ENCODE measurements around the gene OPCML. TPM values are rescaled to one million over a fixed set of nuclear protein-coding genes. Genes with fewer than 3 reads are reported as not detected.

The OPCML gene
- total RNA-seq, 4 donors from 2014 or later, result 0.15 TPM; not detected in 3

DNA sequence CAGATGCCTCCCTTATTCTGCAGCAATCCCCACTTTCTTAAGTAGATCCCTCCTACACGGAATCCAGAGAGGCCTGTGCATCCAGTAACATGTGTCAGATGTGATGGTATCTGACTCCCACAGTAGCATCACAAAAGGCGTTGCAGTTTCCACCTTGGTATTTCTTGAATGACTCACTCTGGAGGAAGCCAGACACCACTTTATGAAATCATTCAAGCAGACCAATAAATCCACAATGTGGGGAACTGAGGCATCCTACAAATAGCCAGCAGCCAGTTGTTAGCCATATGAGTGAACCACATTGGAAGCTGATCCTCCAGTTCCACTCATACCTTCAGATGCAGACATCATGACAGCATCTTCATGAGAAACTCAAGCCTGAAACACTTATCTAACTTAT is 798.1 kb downstream of the OPCML start:
- DNase-seq (ENCODE audit: low spot score in 2 of 2), result no peak
- Histone ChIP-seq H3K4me1 (no peaks in the 10 kb centered on the region), H3K4me3 (no peak overlapping the region), H3K27ac (no peak overlapping the region), H3K36me3 (no peaks in the 10 kb centered on the region), H3K9me3 (no peaks in the 10 kb centered on the region), H3K27me3 (no peaks in the 10 kb centered on the region)
- TF ChIP-seq CTCF (IDR thresholded peaks at IDR 0.05), result no peak
- no peak for TF ChIP-seq POLR2A (IDR thresholded peaks at IDR 0.05)
- no peak for TF ChIP-seq POLR2AphosphoS5 (IDR thresholded peaks at IDR 0.05)
- no peak for TF ChIP-seq EP300 (IDR thresholded peaks at IDR 0.05)
- 52% methylated on average over 2 of the region's 2 CpGs for WGBS

DNA sequence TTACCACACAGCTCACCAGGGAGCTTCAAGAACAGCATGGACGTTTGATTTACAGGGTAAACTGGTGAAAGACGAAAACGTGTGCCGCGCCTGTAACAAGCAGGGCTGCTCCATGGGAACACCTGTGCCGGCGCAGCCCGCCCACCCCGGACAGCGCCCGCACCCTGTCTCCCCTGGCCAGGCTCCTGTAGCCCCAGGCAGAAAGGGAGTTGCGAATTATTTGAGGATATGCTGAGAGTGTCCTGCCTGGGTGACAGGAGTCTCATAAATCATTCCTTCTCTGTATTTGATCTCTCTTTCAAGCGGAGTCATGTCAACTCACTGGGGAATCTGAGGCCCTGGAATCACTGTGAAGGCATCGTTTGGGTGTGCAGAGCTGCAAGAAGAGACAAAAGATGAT is 804.3 kb downstream of the OPCML start:
- H3K36me3 ChIP-seq, result no peaks in the 10 kb centered on the region
- H3K4me3 ChIP-seq, result no peak overlapping the region
- no peak overlapping the region for H3K27ac ChIP-seq
- 49% methylated on average over 14 of the region's 14 CpGs for WGBS
- H3K4me1 ChIP-seq, result no peaks in the 10 kb centered on the region
- no peaks in the 10 kb centered on the region for H3K9me3 ChIP-seq
- no peak for DNase-seq (ENCODE audit: low spot score in 2 of 2)
- no peak for TF ChIP-seq POLR2A (IDR thresholded peaks at IDR 0.05)
- TF ChIP-seq EP300 (IDR thresholded peaks at IDR 0.05), result no peak
- TF ChIP-seq POLR2AphosphoS5 (IDR thresholded peaks at IDR 0.05), result no peak
- no peak for TF ChIP-seq CTCF (IDR thresholded peaks at IDR 0.05)
- no peaks in the 10 kb centered on the region for H3K27me3 ChIP-seq

- H3K4me1 ChIP-seq, result no peaks in the 10 kb centered on the region
- TF ChIP-seq CTCF (IDR thresholded peaks at IDR 0.05), result no peak
- no peak for TF ChIP-seq POLR2A (IDR thresholded peaks at IDR 0.05)
- TF ChIP-seq EP300 (IDR thresholded peaks at IDR 0.05), result no peak
- no peak for TF ChIP-seq POLR2AphosphoS5 (IDR thresholded peaks at IDR 0.05)
- DNase-seq (ENCODE audit: low spot score in 2 of 2), result no peak
- H3K27ac ChIP-seq, result no peak overlapping the region
- no peaks in the 10 kb centered on the region for H3K9me3 ChIP-seq
- no peak overlapping the region for H3K4me3 ChIP-seq
- H3K27me3 ChIP-seq, result no peaks in the 10 kb centered on the region
- 73% methylated on average over 5 of the region's 5 CpGs for WGBS
- no peaks in the 10 kb centered on the region for H3K36me3 ChIP-seq
Measured at GRCh38 chr11:132721526-132721925, 810.8 kb downstream of the OPCML start.

DNA sequence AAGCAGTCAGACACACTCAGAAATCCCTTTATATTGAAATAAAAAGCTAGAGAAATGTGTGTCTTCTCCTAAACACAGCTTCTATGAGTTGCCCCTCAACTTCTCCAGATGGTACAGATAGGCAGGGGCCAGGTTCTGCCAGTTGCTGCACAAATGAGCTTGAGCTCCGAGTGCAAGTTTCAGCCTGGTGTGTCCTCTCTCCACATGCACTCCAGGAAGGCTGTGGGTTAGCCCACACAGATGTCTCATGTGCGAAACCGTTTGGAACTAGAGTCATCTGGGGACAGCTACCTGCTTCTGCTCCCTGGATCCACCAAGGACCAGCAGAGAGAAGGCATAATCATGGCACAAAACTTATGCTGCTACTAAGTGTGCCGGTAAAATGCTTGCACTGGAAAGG is 812.6 kb downstream of the OPCML start:
- no peak for DNase-seq (ENCODE audit: low spot score in 2 of 2)
- no peaks in the 10 kb centered on the region for H3K27me3 ChIP-seq
- 87% methylated on average over 4 of the region's 4 CpGs for WGBS
- no peaks in the 10 kb centered on the region for H3K9me3 ChIP-seq
- no peaks in the 10 kb centered on the region for H3K36me3 ChIP-seq
- no peak overlapping the region for H3K4me3 ChIP-seq
- TF ChIP-seq POLR2AphosphoS5 (IDR thresholded peaks at IDR 0.05) (no peak), CTCF (IDR thresholded peaks at IDR 0.05) (no peak), EP300 (IDR thresholded peaks at IDR 0.05) (no peak), POLR2A (IDR thresholded peaks at IDR 0.05) (no peak)
- no peaks in the 10 kb centered on the region for H3K4me1 ChIP-seq
- no peak overlapping the region for H3K27ac ChIP-seq

GRCh38 chr11:132718711-132719671 is 813.3 kb downstream of the OPCML start:
- Histone ChIP-seq H3K9me3 (no peaks in the 10 kb centered on the region), H3K27me3 (no peaks in the 10 kb centered on the region), H3K27ac (no peak overlapping the region), H3K4me3 (no peak overlapping the region), H3K36me3 (no peaks in the 10 kb centered on the region), H3K4me1 (no peaks in the 10 kb centered on the region)
- TF ChIP-seq EP300 (IDR thresholded peaks at IDR 0.05), result no peak
- no peak for TF ChIP-seq CTCF (IDR thresholded peaks at IDR 0.05)
- TF ChIP-seq POLR2A (IDR thresholded peaks at IDR 0.05), result no peak
- no peak for TF ChIP-seq POLR2AphosphoS5 (IDR thresholded peaks at IDR 0.05)
- WGBS, result 76% methylated on average over 18 of the region's 27 CpGs
- no peak for DNase-seq (ENCODE audit: low spot score in 2 of 2)

Data from suprapubic skin (tissue), 4 donors.